ENCODE results near the gene ATOH8.

ATOH8 gene

GRCh38 chr2:85811180-85812093, 57.6 kb downstream of the ATOH8 start:
- no peak for TF ChIP-seq CTCF (IDR thresholded peaks at IDR 0.05; ENCODE audit: low read depth, low read length)
- DNase-seq (ENCODE audit: low read depth, low spot score): peak; percentile 49
- in situ Hi-C loops (cut with HindIII; ENCODE audit: low sequenced_read_pairs): no loop called here
- H3K4me3 ChIP-seq (ENCODE audit: low read depth, low read length): no peak overlapping the region

- no peak for TF ChIP-seq CTCF (IDR thresholded peaks at IDR 0.05; ENCODE audit: low read depth, low read length)
- in situ Hi-C loops (cut with HindIII; ENCODE audit: low sequenced_read_pairs): no loop called here
- H3K4me3 ChIP-seq (ENCODE audit: low read depth, low read length): no peak overlapping the region
Observed at GRCh38 chr2:85812094-85812735, 58.4 kb downstream of the ATOH8 start.

GRCh38 chr2:85813211-85813981, 59.6 kb downstream of the ATOH8 start:
- no peak for TF ChIP-seq CTCF (IDR thresholded peaks at IDR 0.05; ENCODE audit: low read depth, low read length)
- in situ Hi-C loops (cut with HindIII; ENCODE audit: low sequenced_read_pairs): no loop called here
- no peak for DNase-seq (ENCODE audit: low read depth, low spot score)
- no peak overlapping the region for H3K4me3 ChIP-seq (ENCODE audit: low read depth, low read length)

More at GRCh38 chr2:85812094-85812735, 58.4 kb downstream of the ATOH8 start:
- DNase-seq (ENCODE audit: low read depth, low spot score): no peak

GRCh38 chr2:85813982-85814801, 60.4 kb downstream of the ATOH8 start:
- H3K4me3 ChIP-seq (ENCODE audit: low read depth, low read length): no peak overlapping the region
- peak; percentile 97 for TF ChIP-seq CTCF (IDR thresholded peaks at IDR 0.05; ENCODE audit: low read depth, low read length)
- in situ Hi-C loops (cut with HindIII; ENCODE audit: low sequenced_read_pairs): no loop called here
- peak; percentile 83 for DNase-seq (ENCODE audit: low read depth, low spot score)

- H3K4me3 ChIP-seq (ENCODE audit: low read depth, low read length): no peak overlapping the region
- in situ Hi-C loops (cut with HindIII; ENCODE audit: low sequenced_read_pairs): no loop called here
- DNase-seq (ENCODE audit: low read depth, low spot score): no peak
- no peak for TF ChIP-seq CTCF (IDR thresholded peaks at IDR 0.05; ENCODE audit: low read depth, low read length)
Observed at GRCh38 chr2:85814802-85815550, 61.2 kb downstream of the ATOH8 start.
